ENCODE measurements around the gene PTPRN2. TPM values are rescaled to one million over a fixed set of nuclear protein-coding genes. Genes with fewer than 3 reads are reported as not detected.

The PTPRN2 gene
- total and polyA plus RNA-seq, 2 experiments from 2014 or later, result 0.28 TPM; not detected in 1

- TF ChIP-seq CTCF (IDR thresholded peaks at IDR 0.05; ENCODE audit: low read depth, low read length), result no peak
- no peak overlapping the region for H3K4me3 ChIP-seq
- DNase-seq (ENCODE audit: low read depth in 1 of 2, low spot score in 1 of 2), result no peak
- no peaks in the 10 kb centered on the region for H3K36me3 ChIP-seq
- H3K4me1 ChIP-seq (ENCODE audit: low read depth), result no peaks in the 10 kb centered on the region
- no peak overlapping the region for H3K27ac ChIP-seq
- H3K27me3 ChIP-seq, result peaks cover 100% of the 10 kb centered on the region
- no peaks in the 10 kb centered on the region for H3K9me3 ChIP-seq (ENCODE audit: low read depth)
Measured at GRCh38 chr7:157684909-157685429, 902.7 kb downstream of the PTPRN2 start.

GRCh38 chr7:157684157-157684908 lies 903.3 kb downstream of the PTPRN2 start:
- no peaks in the 10 kb centered on the region for H3K9me3 ChIP-seq (ENCODE audit: low read depth)
- DNase-seq (ENCODE audit: low read depth in 1 of 2, low spot score in 1 of 2), result no peak
- peaks cover 100% of the 10 kb centered on the region for H3K27me3 ChIP-seq
- H3K36me3 ChIP-seq, result no peaks in the 10 kb centered on the region
- H3K4me1 ChIP-seq (ENCODE audit: low read depth), result no peaks in the 10 kb centered on the region
- no peak overlapping the region for H3K27ac ChIP-seq
- TF ChIP-seq CTCF (IDR thresholded peaks at IDR 0.05; ENCODE audit: low read depth, low read length), result no peak
- H3K4me3 ChIP-seq, result no peak overlapping the region

GRCh38 chr7:157683747-157684156 lies 903.9 kb downstream of the PTPRN2 start:
- no peak overlapping the region for H3K27ac ChIP-seq
- no peak overlapping the region for H3K4me3 ChIP-seq
- DNase-seq (ENCODE audit: low read depth in 1 of 2, low spot score in 1 of 2), result no peak
- H3K9me3 ChIP-seq (ENCODE audit: low read depth), result no peaks in the 10 kb centered on the region
- H3K36me3 ChIP-seq, result no peaks in the 10 kb centered on the region
- no peak for TF ChIP-seq CTCF (IDR thresholded peaks at IDR 0.05; ENCODE audit: low read depth, low read length)
- no peaks in the 10 kb centered on the region for H3K4me1 ChIP-seq (ENCODE audit: low read depth)
- peaks cover 100% of the 10 kb centered on the region for H3K27me3 ChIP-seq

GRCh38 chr7:157682946-157683746 lies 904.5 kb downstream of the PTPRN2 start:
- no peaks in the 10 kb centered on the region for H3K4me1 ChIP-seq (ENCODE audit: low read depth)
- peaks cover 100% of the 10 kb centered on the region for H3K27me3 ChIP-seq
- DNase-seq (ENCODE audit: low read depth in 1 of 2, low spot score in 1 of 2), result no peak
- no peaks in the 10 kb centered on the region for H3K9me3 ChIP-seq (ENCODE audit: low read depth)
- H3K27ac ChIP-seq, result no peak overlapping the region
- TF ChIP-seq CTCF (IDR thresholded peaks at IDR 0.05; ENCODE audit: low read depth, low read length), result no peak
- H3K4me3 ChIP-seq, result no peak overlapping the region
- no peaks in the 10 kb centered on the region for H3K36me3 ChIP-seq

GRCh38 chr7:157682064-157682945 lies 905.3 kb downstream of the PTPRN2 start:
- TF ChIP-seq CTCF (IDR thresholded peaks at IDR 0.05; ENCODE audit: low read depth, low read length), result no peak
- H3K4me1 ChIP-seq (ENCODE audit: low read depth), result no peaks in the 10 kb centered on the region
- DNase-seq (ENCODE audit: low read depth in 1 of 2, low spot score in 1 of 2), result no peak
- H3K9me3 ChIP-seq (ENCODE audit: low read depth), result no peaks in the 10 kb centered on the region
- H3K27ac ChIP-seq, result no peak overlapping the region
- no peak overlapping the region for H3K4me3 ChIP-seq
- H3K27me3 ChIP-seq, result peaks cover 100% of the 10 kb centered on the region
- no peaks in the 10 kb centered on the region for H3K36me3 ChIP-seq

Data from cardiac muscle cell (in vitro differentiated cells and primary cell).